Measurements from ENCODE around the gene CSTF1.

The CSTF1 gene

GRCh38 chr20:56420028-56420427 lies 27.6 kb downstream of the CSTF1 start:
- no peak overlapping the region for H3K4me3 ChIP-seq (replicated peaks; ENCODE audit: low read depth, low read length)
- no peak for DNase-seq (ENCODE audit: extremely low read depth, low read depth)
- TF ChIP-seq CTCF (IDR thresholded peaks at IDR 0.05; ENCODE audit: low read depth, low read length, missing control alignments), result no peak

- no peak overlapping the region for H3K4me3 ChIP-seq (replicated peaks; ENCODE audit: low read depth, low read length)
- TF ChIP-seq CTCF (IDR thresholded peaks at IDR 0.05; ENCODE audit: low read depth, low read length, missing control alignments), result no peak
- DNase-seq (ENCODE audit: extremely low read depth, low read depth), result no peak
Observed at GRCh38 chr20:56420940-56421688, 28.7 kb downstream of the CSTF1 start.

GRCh38 chr20:56422076-56422823 lies 29.8 kb downstream of the CSTF1 start:
- TF ChIP-seq CTCF (IDR thresholded peaks at IDR 0.05; ENCODE audit: low read depth, low read length, missing control alignments), result no peak
- peak; percentile 71 for DNase-seq (ENCODE audit: extremely low read depth, low read depth)
- H3K4me3 ChIP-seq (replicated peaks; ENCODE audit: low read depth, low read length), result no peak overlapping the region

GRCh38 chr20:56422824-56423189 lies 30.4 kb downstream of the CSTF1 start:
- DNase-seq (ENCODE audit: extremely low read depth, low read depth), result no peak
- H3K4me3 ChIP-seq (replicated peaks; ENCODE audit: low read depth, low read length), result no peak overlapping the region
- no peak for TF ChIP-seq CTCF (IDR thresholded peaks at IDR 0.05; ENCODE audit: low read depth, low read length, missing control alignments)

- no peak overlapping the region for H3K4me3 ChIP-seq (replicated peaks; ENCODE audit: low read depth, low read length)
- TF ChIP-seq CTCF (IDR thresholded peaks at IDR 0.05; ENCODE audit: low read depth, low read length, missing control alignments), result no peak
- DNase-seq (ENCODE audit: extremely low read depth, low read depth), result no peak
Observed at GRCh38 chr20:56423211-56423610, 30.8 kb downstream of the CSTF1 start.

GRCh38 chr20:56423886-56424285 lies 31.4 kb downstream of the CSTF1 start:
- TF ChIP-seq CTCF (IDR thresholded peaks at IDR 0.05; ENCODE audit: low read depth, low read length, missing control alignments), result no peak
- no peak overlapping the region for H3K4me3 ChIP-seq (replicated peaks; ENCODE audit: low read depth, low read length)
- DNase-seq (ENCODE audit: extremely low read depth, low read depth), result no peak

Measured in HFF-Myc (cell line).